ENCODE data around the gene WEE2.

- TF ChIP-seq CTCF (IDR thresholded peaks at IDR 0.05; ENCODE audit: low read depth, low read length, poor library complexity, severe bottlenecking) (no peak), EZH2phosphoT487 (IDR thresholded peaks at IDR 0.05; ENCODE audit: borderline replicate concordance, low read length) (no peak)
These were observed 20.1 kb upstream of the WEE2 start for GRCh38 chr7:141688043-141688442.
